HepG2 (cell line): ENCODE measurements around the gene KIAA0232. TPM values are rescaled to one million over a fixed set of nuclear protein-coding genes. Genes with fewer than 3 reads are reported as not detected.

Experiments
- ARHGAP35 ChIP-seq: sonication (generic); formaldehyde crosslinking; IDR thresholded peaks from 2 replicates; pipeline ENCODE4 v1.9.0; 2022; ENCODE audit warnings: mild to moderate bottlenecking, inconsistent platforms, moderate library complexity, missing genetic modification reagents, borderline replicate concordance
- DBP ChIP-seq: sonication (generic); formaldehyde crosslinking; IDR thresholded peaks from 2 replicates; pipeline ENCODE4 v1.4.0; 2020; ENCODE audit warnings: missing genetic modification reagents; ENCODE audit errors: not compliant biosample characterization
- FOXK2 ChIP-seq: fragments of 450-650 bp; IDR thresholded peaks from 2 replicates; pipeline ENCODE4 v1.6.1; 2016
- FOXP1 ChIP-seq, 2 experiments: fragments of 450-650 bp in 1 of 2; IDR thresholded peaks; 2 replicates each; pipeline ENCODE4 v1.6.1; 2017 to 2018; ENCODE audit warnings: antibody characterized with exemption in 1 of 2
- GATAD1 ChIP-seq: IDR thresholded peaks from 2 replicates; pipeline ENCODE4 v1.6.1; 2016; ENCODE audit warnings: missing genetic modification reagents, missing compliant biosample characterization
- IRF2 ChIP-seq: IDR thresholded peaks from 2 replicates; pipeline ENCODE4 v1.6.1; 2018; ENCODE audit warnings: missing genetic modification reagents, missing compliant biosample characterization
- MYPOP ChIP-seq: sonication (generic); formaldehyde crosslinking; IDR thresholded peaks from 2 replicates; pipeline ENCODE4 v1.8.1; 2023; ENCODE audit warnings: mild to moderate bottlenecking, moderate library complexity, missing genetic modification reagents
- NR3C1 ChIP-seq: sonication (generic); formaldehyde crosslinking; IDR thresholded peaks from 2 replicates; pipeline ENCODE4 v1.4.0; 2020; ENCODE audit warnings: missing genetic modification reagents
- RORA ChIP-seq: sonication (generic); formaldehyde crosslinking; IDR thresholded peaks from 2 replicates; pipeline ENCODE4 v1.5.0; 2020; ENCODE audit warnings: mild to moderate bottlenecking, missing genetic modification reagents, moderate library complexity
- SNAPC5 ChIP-seq: sonication (generic); formaldehyde crosslinking; IDR thresholded peaks from 2 replicates; pipeline ENCODE4 v1.8.1; 2023; ENCODE audit warnings: mild to moderate bottlenecking, missing genetic modification reagents, borderline replicate concordance
- TEAD3 ChIP-seq: optimal IDR thresholded peaks from 2 replicates; pipeline ENCODE3; 2016; ENCODE audit warnings: borderline replicate concordance
- TFDP2 ChIP-seq: sonication (generic); formaldehyde crosslinking; IDR thresholded peaks from 2 replicates; pipeline ENCODE4 v1.4.0; 2020; ENCODE audit warnings: missing genetic modification reagents
- ZBTB49 ChIP-seq: sonication (generic); formaldehyde crosslinking; IDR thresholded peaks from 2 replicates; pipeline ENCODE4 v1.4.0; 2020; ENCODE audit warnings: missing genetic modification reagents, borderline replicate concordance
- ZC3H4 ChIP-seq: sonication (generic); formaldehyde crosslinking; IDR thresholded peaks from 2 replicates; pipeline ENCODE4 v1.4.0; 2020; ENCODE audit warnings: missing genetic modification reagents, borderline replicate concordance
- ZFP37 ChIP-seq: sonication (generic); formaldehyde crosslinking; IDR thresholded peaks from 2 replicates; pipeline ENCODE4 v1.4.0; 2020; ENCODE audit warnings: missing genetic modification reagents, borderline replicate concordance
- ZNF20 ChIP-seq: sonication (generic); formaldehyde crosslinking; IDR thresholded peaks from 2 replicates; pipeline ENCODE4 v1.4.0; 2020; ENCODE audit warnings: mild to moderate bottlenecking, moderate library complexity, missing genetic modification reagents
- ZNF354B ChIP-seq: sonication (generic); formaldehyde crosslinking; IDR thresholded peaks from 2 replicates; pipeline ENCODE4 v1.8.0; 2022; ENCODE audit warnings: mild to moderate bottlenecking, missing genetic modification reagents
- ZNF496 ChIP-seq: sonication (generic); formaldehyde crosslinking; IDR thresholded peaks from 2 replicates; pipeline ENCODE4 v1.8.1; 2023; ENCODE audit warnings: mild to moderate bottlenecking, moderate library complexity, missing genetic modification reagents; ENCODE audit not compliant: insufficient replicate concordance
- ZNF597 ChIP-seq: sonication (generic); formaldehyde crosslinking; IDR thresholded peaks from 2 replicates; pipeline ENCODE4 v1.5.0; 2020; ENCODE audit warnings: missing genetic modification reagents
- ZNF674 ChIP-seq: sonication (generic); formaldehyde crosslinking; IDR thresholded peaks from 2 replicates; pipeline ENCODE4 v1.5.0; 2020; ENCODE audit warnings: low read depth, mild to moderate bottlenecking, missing genetic modification reagents
- ZNF737 ChIP-seq: sonication (generic); formaldehyde crosslinking; IDR thresholded peaks from 2 replicates; pipeline ENCODE4 v1.5.0; 2020; ENCODE audit warnings: missing genetic modification reagents, mild to moderate bottlenecking, borderline replicate concordance
- polyA plus RNA-seq, 8 experiments: library from polyadenylated mRNA; depleted of rRNA in 3 of 8; stranded (reverse) in 7 of 8; unstranded in 1 of 8; fragments of >200 nt; fragmentation: Illumina TruSeq in 4 of 8; extraction: Trizol in 4 of 8; gene quantifications; 2 replicates each; pipeline versions ENCODE4 v1.2.1 to v1.2.3, GENCODE V29; 2011 to 2016; ENCODE audit warnings: low read depth in 4 of 8, missing spikeins in 1 of 8, mixed read lengths in 1 of 8; ENCODE audit not compliant: insufficient read depth in 1 of 8
- total RNA-seq, 5 experiments: library from RNA; depleted of rRNA; stranded (reverse); fragments of >200 nt; fragmentation: Illumina TruSeq; extraction: Trizol; gene quantifications; 2 replicates each; pipeline ENCODE4 v1.2.3, GENCODE V29; 2016; ENCODE audit warnings: low read depth in 1 of 5

The KIAA0232 gene
- total and polyA plus RNA-seq, 2 of the 13 experiments (the other 11 are each of a cell fraction or from before 2014, with no cell fraction given) = 7.8 to 17.1 TPM

- TF ChIP-seq ZNF597 (CRISPR knock-in tag) = no peak
- TF ChIP-seq TEAD3 (CRISPR knock-in tag) = no peak
- no peak for TF ChIP-seq RORA (CRISPR knock-in tag)
- TF ChIP-seq ZBTB49 (CRISPR knock-in tag) = no peak
- TF ChIP-seq ZFP37 (CRISPR knock-in tag) = no peak
- TF ChIP-seq IRF2 = peak; percentile 42; the same call in 1 of the 2 replicates
- TF ChIP-seq DBP (CRISPR knock-in tag) = no peak
- no peak for TF ChIP-seq NR3C1 (CRISPR knock-in tag)
- no peak for TF ChIP-seq ZNF354B
- TF ChIP-seq GATAD1 (CRISPR knock-in tag) = peak; percentile 82
- TF ChIP-seq FOXP1 (IDR thresholded peaks at IDR 0.05) = no peak
- no peak for TF ChIP-seq FOXP1 (CRISPR knock-in tag; IDR thresholded peaks at IDR 0.05)
- no peak for TF ChIP-seq ZNF496
- no peak for TF ChIP-seq ZNF20 (CRISPR knock-in tag)
- peak; percentile 46; the same call in 1 of the 2 replicates for TF ChIP-seq MYPOP
- TF ChIP-seq FOXK2 = no peak
- TF ChIP-seq ARHGAP35 (CRISPR knock-in tag) = peak; percentile 60; the same call in 1 of the 2 replicates
- TF ChIP-seq ZNF737 (CRISPR knock-in tag) = no peak
- TF ChIP-seq TFDP2 (CRISPR knock-in tag) = no peak; the same call in 1 of the 2 replicates
- TF ChIP-seq ZNF674 (CRISPR knock-in tag) = no peak
- peak; percentile 65; the same call in 1 of the 2 replicates for TF ChIP-seq SNAPC5
- no peak for TF ChIP-seq ZC3H4 (CRISPR knock-in tag)
Observed at GRCh38 chr4:6909113-6909969, 126.8 kb downstream of the KIAA0232 start, which contains the start of gene TBC1D14 (continued).
